Measurements from ENCODE around the gene ITPR1.

GRCh38 chr3:4606911-4607310 is 113.8 kb downstream of the ITPR1 start:
- TF ChIP-seq SMC3 (IDR thresholded peaks at IDR 0.05; ENCODE audit: low read depth, low read length) (no peak), POLR2A (IDR thresholded peaks at IDR 0.05; ENCODE audit: low read depth, low read length) (no peak), MAZ (IDR thresholded peaks at IDR 0.05; ENCODE audit: borderline replicate concordance, low read depth, low read length) (no peak), RAD21 (IDR thresholded peaks at IDR 0.05; ENCODE audit: low read length) (no peak), CHD1 (IDR thresholded peaks at IDR 0.05; ENCODE audit: low read depth, low read length) (no peak), CEBPB (IDR thresholded peaks at IDR 0.05; ENCODE audit: low read depth, low read length) (no peak)
- TF ChIP-seq, protein P1, sequence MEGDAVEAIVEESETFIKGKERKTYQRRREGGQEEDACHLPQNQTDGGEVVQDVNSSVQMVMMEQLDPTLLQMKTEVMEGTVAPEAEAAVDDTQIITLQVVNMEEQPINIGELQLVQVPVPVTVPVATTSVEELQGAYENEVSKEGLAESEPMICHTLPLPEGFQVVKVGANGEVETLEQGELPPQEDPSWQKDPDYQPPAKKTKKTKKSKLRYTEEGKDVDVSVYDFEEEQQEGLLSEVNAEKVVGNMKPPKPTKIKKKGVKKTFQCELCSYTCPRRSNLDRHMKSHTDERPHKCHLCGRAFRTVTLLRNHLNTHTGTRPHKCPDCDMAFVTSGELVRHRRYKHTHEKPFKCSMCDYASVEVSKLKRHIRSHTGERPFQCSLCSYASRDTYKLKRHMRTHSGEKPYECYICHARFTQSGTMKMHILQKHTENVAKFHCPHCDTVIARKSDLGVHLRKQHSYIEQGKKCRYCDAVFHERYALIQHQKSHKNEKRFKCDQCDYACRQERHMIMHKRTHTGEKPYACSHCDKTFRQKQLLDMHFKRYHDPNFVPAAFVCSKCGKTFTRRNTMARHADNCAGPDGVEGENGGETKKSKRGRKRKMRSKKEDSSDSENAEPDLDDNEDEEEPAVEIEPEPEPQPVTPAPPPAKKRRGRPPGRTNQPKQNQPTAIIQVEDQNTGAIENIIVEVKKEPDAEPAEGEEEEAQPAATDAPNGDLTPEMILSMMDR (conservative IDR thresholded peaks at IDR 0.05; ENCODE audit: low read depth, low read length): no peak
- TF ChIP-seq, protein P2, sequence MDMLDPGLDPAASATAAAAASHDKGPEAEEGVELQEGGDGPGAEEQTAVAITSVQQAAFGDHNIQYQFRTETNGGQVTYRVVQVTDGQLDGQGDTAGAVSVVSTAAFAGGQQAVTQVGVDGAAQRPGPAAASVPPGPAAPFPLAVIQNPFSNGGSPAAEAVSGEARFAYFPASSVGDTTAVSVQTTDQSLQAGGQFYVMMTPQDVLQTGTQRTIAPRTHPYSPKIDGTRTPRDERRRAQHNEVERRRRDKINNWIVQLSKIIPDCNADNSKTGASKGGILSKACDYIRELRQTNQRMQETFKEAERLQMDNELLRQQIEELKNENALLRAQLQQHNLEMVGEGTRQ (IDR thresholded peaks at IDR 0.05; ENCODE audit: low read depth, low read length): no peak
